ENCODE measurements around the gene APLP2.

DNA sequence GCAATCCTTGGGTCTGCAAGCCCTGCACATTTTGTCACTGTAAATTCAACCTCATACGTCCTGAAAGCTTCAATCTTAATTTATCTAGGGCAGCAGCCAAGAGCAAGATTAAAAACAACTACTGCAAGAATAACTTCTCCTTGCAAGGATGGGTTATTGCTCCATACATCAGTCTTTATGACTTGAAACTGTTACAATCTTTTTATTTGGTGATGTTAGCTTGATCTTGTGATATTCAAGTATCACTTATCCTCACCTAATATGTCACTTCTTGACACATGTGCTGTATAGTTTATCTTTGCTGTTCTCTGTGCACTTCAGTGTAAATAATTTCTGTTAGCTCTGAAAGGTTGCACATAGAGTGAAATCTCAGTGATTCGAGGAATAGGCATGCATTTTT lies 14.7 kb upstream of the APLP2 start:
- TF ChIP-seq, protein P1, sequence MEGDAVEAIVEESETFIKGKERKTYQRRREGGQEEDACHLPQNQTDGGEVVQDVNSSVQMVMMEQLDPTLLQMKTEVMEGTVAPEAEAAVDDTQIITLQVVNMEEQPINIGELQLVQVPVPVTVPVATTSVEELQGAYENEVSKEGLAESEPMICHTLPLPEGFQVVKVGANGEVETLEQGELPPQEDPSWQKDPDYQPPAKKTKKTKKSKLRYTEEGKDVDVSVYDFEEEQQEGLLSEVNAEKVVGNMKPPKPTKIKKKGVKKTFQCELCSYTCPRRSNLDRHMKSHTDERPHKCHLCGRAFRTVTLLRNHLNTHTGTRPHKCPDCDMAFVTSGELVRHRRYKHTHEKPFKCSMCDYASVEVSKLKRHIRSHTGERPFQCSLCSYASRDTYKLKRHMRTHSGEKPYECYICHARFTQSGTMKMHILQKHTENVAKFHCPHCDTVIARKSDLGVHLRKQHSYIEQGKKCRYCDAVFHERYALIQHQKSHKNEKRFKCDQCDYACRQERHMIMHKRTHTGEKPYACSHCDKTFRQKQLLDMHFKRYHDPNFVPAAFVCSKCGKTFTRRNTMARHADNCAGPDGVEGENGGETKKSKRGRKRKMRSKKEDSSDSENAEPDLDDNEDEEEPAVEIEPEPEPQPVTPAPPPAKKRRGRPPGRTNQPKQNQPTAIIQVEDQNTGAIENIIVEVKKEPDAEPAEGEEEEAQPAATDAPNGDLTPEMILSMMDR (conservative IDR thresholded peaks at IDR 0.05; ENCODE audit: low read depth, low read length), result no peak
- no peak for TF ChIP-seq EZH2 (IDR thresholded peaks at IDR 0.05; ENCODE audit: low read length, unreplicated experiment)
- TF ChIP-seq EZH2phosphoT487 (IDR thresholded peaks at IDR 0.05; ENCODE audit: borderline replicate concordance, low read length), result no peak
